ENCODE results near the gene WDR70. TPM values are rescaled to one million over a fixed set of nuclear protein-coding genes. Genes with fewer than 3 reads are reported as not detected.
"Not testable (repeated sequence)": the region's sequence is repeated elsewhere in the genome, so short reads cannot be mapped to it uniquely, and the experiment has no call there.

Gene WDR70
- total RNA-seq, 4 donors from 2014 or later: 18.9 to 106 (median 34.9) TPM

GRCh38 chr5:37437711-37438110 is 58.6 kb downstream of the WDR70 start:
- H3K9me3 ChIP-seq: no peaks in the 10 kb centered on the region
- TF ChIP-seq POLR2A (IDR thresholded peaks at IDR 0.05): no peak
- no peak for TF ChIP-seq CTCF (IDR thresholded peaks at IDR 0.05)

GRCh38 chr5:37445783-37446182 is 66.7 kb downstream of the WDR70 start:
- not testable (repeated sequence) for H3K27ac ChIP-seq

More at GRCh38 chr5:37437711-37438110, 58.6 kb downstream of the WDR70 start:
- Histone ChIP-seq H3K36me3 (peaks cover 0 to 15% (median 0%) of the 10 kb centered on the region in 3 donors), H3K4me1 (no peaks in the 10 kb centered on the region), H3K27me3 (no peaks in the 10 kb centered on the region), H3K27ac (no peak overlapping the region), H3K4me3 (no peak overlapping the region)
- DNase-seq: no peak

GRCh38 chr5:37448941-37449340 is 69.8 kb downstream of the WDR70 start:
- H3K4me1 ChIP-seq: no peaks in the 10 kb centered on the region
- H3K36me3 ChIP-seq: no peaks in the 10 kb centered on the region
- H3K9me3 ChIP-seq: no peaks in the 10 kb centered on the region
- no peak overlapping the region for H3K27ac ChIP-seq
- no peak overlapping the region for H3K4me3 ChIP-seq
- no peak for DNase-seq
- TF ChIP-seq POLR2A (IDR thresholded peaks at IDR 0.05) (no peak), CTCF (IDR thresholded peaks at IDR 0.05) (no peak)
- H3K27me3 ChIP-seq: no peaks in the 10 kb centered on the region

More at GRCh38 chr5:37445783-37446182, 66.7 kb downstream of the WDR70 start:
- H3K4me3 ChIP-seq, H3K4me1 ChIP-seq, H3K36me3 ChIP-seq, H3K27me3 ChIP-seq, DNase-seq, H3K9me3 ChIP-seq: not testable (repeated sequence)

- H3K27me3 ChIP-seq, H3K9me3 ChIP-seq, DNase-seq, H3K36me3 ChIP-seq, H3K4me3 ChIP-seq, H3K27ac ChIP-seq, H3K4me1 ChIP-seq: not testable (repeated sequence)
Observed at GRCh38 chr5:37451991-37452390, 72.9 kb downstream of the WDR70 start.

- not testable (repeated sequence) for H3K36me3 ChIP-seq, H3K27ac ChIP-seq, H3K9me3 ChIP-seq, H3K4me1 ChIP-seq, DNase-seq, H3K27me3 ChIP-seq, H3K4me3 ChIP-seq
Observed at GRCh38 chr5:37453252-37453651, 74.1 kb downstream of the WDR70 start.

GRCh38 chr5:37454402-37455055 is 75.4 kb downstream of the WDR70 start:
- H3K9me3 ChIP-seq, H3K27me3 ChIP-seq, H3K36me3 ChIP-seq, H3K27ac ChIP-seq, H3K4me1 ChIP-seq, DNase-seq, H3K4me3 ChIP-seq: not testable (repeated sequence)

GRCh38 chr5:37463191-37464051 is 84.3 kb downstream of the WDR70 start:
- not testable (repeated sequence) for H3K4me3 ChIP-seq, H3K9me3 ChIP-seq, DNase-seq, H3K27ac ChIP-seq, H3K4me1 ChIP-seq, H3K36me3 ChIP-seq, H3K27me3 ChIP-seq

GRCh38 chr5:37464581-37464980 is 85.5 kb downstream of the WDR70 start:
- not testable (repeated sequence) for H3K4me1 ChIP-seq, DNase-seq, H3K36me3 ChIP-seq, H3K27ac ChIP-seq, H3K9me3 ChIP-seq, H3K4me3 ChIP-seq, H3K27me3 ChIP-seq

GRCh38 chr5:37469383-37469782 is 90.3 kb downstream of the WDR70 start:
- H3K36me3 ChIP-seq: not testable (repeated sequence)

More at GRCh38 chr5:37469383-37469782, 90.3 kb downstream of the WDR70 start:
- H3K4me3 ChIP-seq, H3K4me1 ChIP-seq, DNase-seq, H3K27ac ChIP-seq, H3K27me3 ChIP-seq, H3K9me3 ChIP-seq: not testable (repeated sequence)

Measured in Peyer's patch (tissue), 4 donors.